GM21367 (cell line): ENCODE measurements around the gene HOXA3.

ENCODE experiments used
- ATAC-seq: cut with Tn5 transposase; IDR thresholded peaks from one replicate; pipeline ENCODE4 v1.9.1; 2021; ENCODE audit not compliant: unreplicated experiment

HOXA3 gene

GRCh38 chr7:27131390-27131819 is 21.0 kb downstream of the HOXA3 start:
- no peak for ATAC-seq

- ATAC-seq: no peak
Measured at GRCh38 chr7:27130540-27131389, 21.6 kb downstream of the HOXA3 start, which contains the start of gene HOXA4. Gene HOXA4, minus strand, starts transcription at chr7:27130757. Its CDS starts 24 bp downstream, at chr7:27130733.

GRCh38 chr7:27129729-27130539 is 22.4 kb downstream of the HOXA3 start:
- no peak for ATAC-seq

- no peak for ATAC-seq
Measured at GRCh38 chr7:27128776-27129728, 23.3 kb downstream of the HOXA3 start.

GRCh38 chr7:27128034-27128433 is 24.3 kb downstream of the HOXA3 start:
- ATAC-seq: no peak

- no peak for ATAC-seq
Measured at GRCh38 chr7:27126596-27127327, 25.6 kb downstream of the HOXA3 start.

GRCh38 chr7:27125986-27126394 is 26.4 kb downstream of the HOXA3 start:
- no peak for ATAC-seq

- ATAC-seq: no peak
Measured at GRCh38 chr7:27124902-27125689, 27.3 kb downstream of the HOXA3 start.

GRCh38 chr7:27124096-27124901 is 28.1 kb downstream of the HOXA3 start:
- no peak for ATAC-seq

- no peak for ATAC-seq
Measured at GRCh38 chr7:27123477-27124053, 28.8 kb downstream of the HOXA3 start.

- no peak for ATAC-seq
Measured at GRCh38 chr7:27123007-27123476, 29.3 kb downstream of the HOXA3 start.

GRCh38 chr7:27122077-27122910 is 30.1 kb downstream of the HOXA3 start:
- no peak for ATAC-seq

GRCh38 chr7:27121684-27122076 is 30.7 kb downstream of the HOXA3 start:
- no peak for ATAC-seq

GRCh38 chr7:27119412-27119911 is 32.9 kb downstream of the HOXA3 start:
- ATAC-seq: no peak

- no peak for ATAC-seq
Measured at GRCh38 chr7:27118580-27118979, 33.8 kb downstream of the HOXA3 start.

GRCh38 chr7:27117887-27118491 is 34.4 kb downstream of the HOXA3 start:
- ATAC-seq: no peak
